Mesangial cell (primary cell): ENCODE results near the gene SAMD5. TPM values are rescaled to one million over a fixed set of nuclear protein-coding genes. Genes with fewer than 3 reads are reported as not detected.

Source experiments
- total RNA-seq: library from RNA; depleted of rRNA; stranded (reverse); fragments of >200 nt; gene quantifications from 2 replicates; pipeline ENCODE4 v1.2.3, GENCODE V29; 2015

The SAMD5 gene
- total RNA-seq = 0.49 and 1.5 TPM in 2 replicates

DNA sequence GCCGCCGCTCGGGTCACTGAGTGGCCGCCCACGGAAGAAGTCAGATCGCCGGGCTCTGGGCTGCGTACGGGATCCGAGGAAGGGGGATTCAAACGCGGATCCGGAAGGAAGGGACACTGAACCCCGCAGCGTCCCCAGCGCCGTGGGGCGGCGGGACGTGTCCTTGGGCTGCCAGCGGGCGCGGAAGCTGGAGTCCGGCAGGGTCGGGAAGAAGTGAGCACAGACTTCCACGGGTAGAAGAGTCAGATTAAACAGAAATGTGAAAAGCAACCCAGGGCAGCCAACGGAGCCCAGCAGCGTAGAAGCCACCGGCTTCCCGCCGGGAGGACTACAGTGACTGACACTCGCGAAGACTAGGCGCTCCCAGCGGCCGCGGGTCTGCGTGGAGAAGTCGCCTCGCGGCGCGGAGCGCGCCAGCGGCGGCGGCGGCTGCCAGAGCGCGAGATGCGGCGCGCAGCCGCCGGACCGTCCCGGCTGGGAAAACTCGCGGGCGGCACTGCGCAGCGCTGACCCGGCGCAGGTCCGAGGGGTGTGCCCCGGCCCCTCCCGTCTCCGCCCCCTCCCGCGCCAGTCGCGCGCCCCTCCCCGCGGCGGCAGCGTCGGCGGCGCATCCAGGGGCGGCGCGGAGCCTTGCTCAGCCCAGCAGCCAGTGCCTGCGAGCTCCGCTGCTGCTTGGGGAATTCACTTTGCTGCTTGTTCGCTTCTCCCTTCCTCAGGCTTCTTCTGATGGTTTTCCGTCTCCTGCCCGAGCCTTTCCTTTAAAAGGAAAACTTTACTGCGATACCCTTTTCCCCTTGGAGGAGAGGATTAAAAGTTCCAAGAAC is at the start of gene SAMD5:
Gene SAMD5 (plus strand): TSS at position 649 of the 824 bp plus-strand sequence. CDS start 239 bp downstream, outside the sequence.

